SIG-M5 (cell line): ENCODE measurements around the gene IRF3.

Experiments
- DNase-seq: peaks from one replicate; lab custom pipeline; 2025; lab: John Stamatoyannopoulos, UW

The IRF3 gene

DNA sequence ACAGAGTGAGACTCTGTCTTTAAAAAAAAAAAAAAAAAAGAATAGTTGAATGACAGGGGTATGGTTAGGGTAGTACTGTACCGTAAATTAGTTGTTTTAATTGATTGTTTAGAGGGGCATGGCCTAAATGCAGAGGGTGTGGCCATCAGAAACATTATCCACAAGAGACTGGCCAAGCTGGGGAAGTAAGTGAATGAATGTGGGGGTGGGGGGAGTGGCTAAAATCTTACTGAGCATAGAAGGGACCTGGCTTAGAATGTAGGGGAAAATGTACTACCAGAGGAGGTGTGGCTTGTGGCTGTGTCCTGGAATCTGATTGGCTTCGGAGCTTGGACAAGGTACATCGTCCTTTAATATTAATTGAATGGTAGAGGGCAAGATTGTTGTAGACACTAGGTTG, 3.9 kb upstream of the IRF3 start:
- no peak for DNase-seq

DNA sequence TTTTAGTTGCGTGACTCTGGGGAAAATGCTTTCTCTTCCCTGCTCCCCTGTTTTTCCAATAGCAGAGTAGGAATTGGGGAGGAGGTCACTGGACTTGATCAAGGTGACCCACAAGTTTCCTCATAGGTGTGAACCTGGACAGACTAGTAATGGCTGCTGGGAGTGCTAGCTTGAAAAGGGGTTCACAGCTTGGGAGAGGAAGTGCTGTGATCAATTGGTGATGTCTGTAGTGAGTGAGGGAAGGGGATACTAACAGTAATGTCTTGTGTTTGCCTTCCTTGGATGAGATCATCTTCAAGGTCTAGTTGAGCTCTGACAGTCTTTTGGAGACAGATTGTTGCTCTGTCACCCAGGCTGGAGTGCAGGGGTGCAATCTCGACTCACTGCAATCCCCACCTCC, 1.8 kb upstream of the IRF3 start:
- DNase-seq, result no peak

DNA sequence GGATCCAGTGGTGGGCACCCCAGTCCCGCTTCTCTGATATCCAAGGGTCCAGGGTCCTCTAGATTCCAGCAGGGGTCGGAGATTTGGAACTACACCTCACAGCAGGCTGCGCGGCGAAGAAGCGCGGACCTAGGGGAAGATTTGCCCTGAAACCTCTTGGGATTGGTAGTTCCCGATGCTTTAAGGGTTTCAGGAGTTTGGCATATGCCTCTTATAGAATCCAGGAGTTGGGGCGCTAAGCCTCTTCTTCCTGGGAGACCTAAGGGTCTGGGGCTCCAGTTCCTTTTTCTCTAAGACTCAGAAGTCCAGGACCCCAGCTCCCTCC, 425 bp upstream of the IRF3 start:
- DNase-seq, result no peak

DNA sequence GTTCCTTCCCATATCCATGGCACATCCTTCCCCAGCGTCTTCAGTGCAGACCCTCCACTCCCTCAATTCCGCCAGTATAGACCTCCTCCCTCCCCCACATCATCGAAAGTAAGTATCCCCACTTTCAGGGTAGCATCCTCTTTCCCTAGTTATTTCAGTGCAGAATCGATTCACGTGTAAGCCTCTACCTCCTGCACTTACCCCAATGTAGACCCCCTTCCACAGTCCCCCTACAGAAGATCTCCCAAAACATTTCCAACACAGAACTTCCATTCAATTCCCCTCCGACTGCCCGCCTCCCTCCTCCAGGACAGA, 664 bp downstream of the IRF3 start:
- no peak for DNase-seq

DNA sequence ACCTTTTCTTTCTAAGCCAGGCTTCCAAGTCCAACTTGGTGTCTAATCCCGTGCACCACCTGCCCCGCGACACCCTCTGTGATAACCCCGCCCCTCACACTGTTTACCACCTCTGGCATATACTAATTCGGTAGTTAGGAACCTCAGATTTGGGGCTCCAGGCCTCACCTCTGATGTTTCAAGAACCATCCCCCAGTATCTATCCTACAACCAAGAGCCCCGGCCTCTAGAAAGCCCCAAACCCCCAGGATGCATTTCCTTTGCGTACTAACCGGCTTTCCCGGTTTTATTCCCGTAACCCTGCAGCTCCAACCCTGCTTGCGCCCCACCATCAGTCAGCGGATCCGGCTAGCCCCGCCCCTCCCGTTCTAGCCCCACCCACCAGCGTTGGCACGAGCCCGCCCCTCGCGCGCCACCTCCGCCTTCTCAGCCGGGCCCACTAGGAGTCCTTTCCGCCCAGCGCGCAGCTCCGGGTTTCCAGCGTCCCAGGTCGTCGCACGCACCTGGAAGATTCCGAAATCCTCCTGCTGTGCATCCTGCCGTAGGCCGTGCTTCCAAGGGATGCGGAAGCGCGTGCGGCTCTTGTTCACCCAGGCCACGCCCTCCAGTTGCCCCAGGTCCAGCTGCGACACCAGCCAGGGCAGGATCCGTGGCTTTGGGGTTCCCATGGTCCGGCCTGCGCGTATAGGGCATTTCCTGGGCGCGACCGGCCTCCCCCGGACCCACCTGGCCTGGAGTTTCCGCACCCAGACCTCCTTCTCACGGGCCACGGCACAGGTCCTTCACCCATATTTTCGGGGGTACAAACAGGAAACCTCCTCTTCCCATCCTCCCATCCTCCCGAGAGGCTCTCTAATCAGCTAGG, 1.3 kb downstream of the IRF3 start:
- DNase-seq, result no peak

DNA sequence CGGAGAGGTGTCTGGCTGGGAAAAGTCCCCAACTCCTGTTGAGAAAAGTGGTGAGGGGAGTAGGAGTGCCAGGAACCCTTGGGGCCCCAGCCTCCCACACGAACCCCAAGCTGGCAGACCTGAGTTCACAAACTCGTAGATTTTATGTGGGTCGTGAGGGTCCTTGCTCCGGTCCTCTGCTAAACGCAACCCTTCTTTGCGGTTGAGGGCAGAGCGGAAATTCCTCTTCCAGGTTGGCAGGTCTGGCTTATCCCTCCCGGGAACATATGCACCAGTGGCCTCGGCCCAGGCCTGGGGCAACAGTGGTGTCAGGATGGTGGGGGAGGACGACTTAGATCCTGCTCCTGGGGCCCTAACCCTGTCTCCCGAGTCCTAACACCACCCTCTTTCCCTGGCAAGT, 2.4 kb downstream of the IRF3 start:
- DNase-seq, result no peak

DNA sequence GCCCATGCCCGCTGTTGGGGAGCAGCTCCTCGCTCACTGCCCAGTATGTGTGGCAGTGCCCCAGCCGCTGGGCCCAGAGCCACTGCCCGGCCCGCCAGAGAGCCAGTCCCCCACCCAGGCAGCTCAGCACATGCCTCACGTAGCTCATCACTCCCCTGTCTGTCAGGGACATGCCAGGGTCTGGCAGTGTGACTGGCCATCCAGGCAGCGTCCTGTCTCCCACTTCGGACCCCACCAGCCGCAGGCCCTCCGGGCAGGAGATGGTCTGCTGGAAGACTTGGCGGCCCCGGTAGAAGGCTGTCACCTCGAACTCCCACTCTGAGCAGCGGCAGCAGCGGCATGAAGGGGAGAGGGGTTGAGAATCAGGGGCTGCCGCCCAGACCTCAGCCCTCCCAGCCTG, 3.6 kb downstream of the IRF3 start:
- DNase-seq, result no peak

DNA sequence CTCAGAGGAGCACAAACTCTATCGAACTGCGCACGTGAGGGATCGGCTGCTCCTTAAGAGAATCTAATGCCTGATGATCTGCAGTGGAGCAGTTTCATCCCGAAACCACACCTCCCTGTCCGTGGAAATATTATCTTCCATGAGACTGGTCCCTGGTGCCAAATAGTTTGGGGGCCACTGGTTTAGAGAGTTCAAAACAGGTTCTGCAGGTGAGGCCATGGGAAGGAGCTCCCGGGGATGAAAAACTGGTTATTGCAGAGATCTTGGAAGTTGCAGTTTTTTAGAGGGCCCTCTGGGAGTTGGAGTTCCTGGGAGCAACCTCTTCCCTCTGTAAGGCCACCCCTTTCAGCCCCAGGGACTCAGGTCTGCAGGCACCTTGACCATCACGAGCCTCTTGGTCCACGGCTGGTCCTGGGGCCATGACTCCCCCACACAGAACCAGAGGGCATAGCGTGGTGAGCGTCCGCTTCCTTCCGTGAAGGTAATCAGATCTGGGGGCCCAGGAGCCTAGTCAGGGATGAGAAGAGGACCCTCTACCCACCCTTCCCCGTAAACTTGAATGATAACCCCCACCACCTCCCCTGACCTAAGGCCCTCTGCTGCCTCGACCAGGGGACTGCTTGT, 5.2 kb downstream of the IRF3 start:
- no peak for DNase-seq

DNA sequence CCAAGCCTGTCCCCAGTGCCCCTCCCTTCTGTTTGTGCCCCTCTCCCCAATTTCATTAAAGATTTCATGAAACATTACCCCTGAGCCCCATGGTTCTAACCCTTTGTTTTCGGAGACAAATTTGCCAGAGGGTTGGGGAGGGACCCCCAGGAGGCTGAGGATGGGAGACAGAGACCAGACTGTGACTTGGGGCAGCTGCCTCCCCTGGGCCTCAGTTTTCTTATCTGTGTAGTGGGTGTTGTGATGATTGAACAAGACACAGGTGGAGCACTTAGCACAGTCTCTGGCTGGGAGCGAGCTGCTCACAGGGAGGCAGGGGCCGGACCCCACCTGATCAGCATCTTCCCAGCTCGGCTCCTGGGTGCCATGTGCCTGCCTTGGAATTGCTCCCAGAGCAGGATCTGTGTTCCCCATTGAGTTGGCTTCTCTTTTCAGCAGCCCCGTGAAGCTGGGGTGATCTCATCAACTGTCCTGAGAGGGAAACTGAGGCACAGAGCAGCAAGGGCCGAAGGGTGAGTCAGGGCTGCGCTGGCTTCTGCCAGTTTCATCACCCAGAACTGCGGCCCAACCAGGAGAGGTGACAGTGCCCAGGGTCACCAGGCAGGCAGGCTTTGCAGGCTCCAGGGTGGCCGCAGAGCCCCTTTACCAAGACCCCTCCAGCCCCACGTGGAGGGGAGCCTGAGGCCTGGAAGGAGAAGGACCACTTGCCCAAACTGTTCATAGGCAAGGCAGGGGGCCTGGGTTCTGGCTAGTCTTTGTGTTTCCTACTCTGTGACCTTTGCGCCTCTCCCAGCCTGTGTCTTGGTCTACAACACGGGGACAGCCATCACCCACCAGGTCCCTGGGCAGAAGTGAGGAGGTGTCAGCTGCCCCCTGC, 6.9 kb downstream of the IRF3 start:
- DNase-seq, result no peak

DNA sequence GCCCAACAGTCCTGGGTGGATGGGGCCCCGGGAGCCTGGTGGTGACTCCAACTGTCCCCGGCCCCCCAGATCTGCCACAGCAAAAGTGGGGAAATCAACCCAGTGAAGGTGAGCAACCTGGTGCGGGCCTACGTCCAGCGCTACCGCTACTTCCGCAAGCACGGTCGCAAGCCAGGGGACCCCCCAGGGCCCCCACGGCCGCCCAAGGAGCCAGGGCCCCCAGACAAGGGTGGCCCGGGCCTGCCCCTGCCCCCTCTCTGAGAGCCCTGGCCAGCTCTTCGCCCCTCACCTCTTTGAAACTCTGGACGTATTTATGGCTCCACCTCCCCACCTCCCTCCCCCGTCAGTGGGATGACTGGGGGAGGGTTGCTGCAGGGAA, 7.5 kb downstream of the IRF3 start:
- no peak for DNase-seq

DNA sequence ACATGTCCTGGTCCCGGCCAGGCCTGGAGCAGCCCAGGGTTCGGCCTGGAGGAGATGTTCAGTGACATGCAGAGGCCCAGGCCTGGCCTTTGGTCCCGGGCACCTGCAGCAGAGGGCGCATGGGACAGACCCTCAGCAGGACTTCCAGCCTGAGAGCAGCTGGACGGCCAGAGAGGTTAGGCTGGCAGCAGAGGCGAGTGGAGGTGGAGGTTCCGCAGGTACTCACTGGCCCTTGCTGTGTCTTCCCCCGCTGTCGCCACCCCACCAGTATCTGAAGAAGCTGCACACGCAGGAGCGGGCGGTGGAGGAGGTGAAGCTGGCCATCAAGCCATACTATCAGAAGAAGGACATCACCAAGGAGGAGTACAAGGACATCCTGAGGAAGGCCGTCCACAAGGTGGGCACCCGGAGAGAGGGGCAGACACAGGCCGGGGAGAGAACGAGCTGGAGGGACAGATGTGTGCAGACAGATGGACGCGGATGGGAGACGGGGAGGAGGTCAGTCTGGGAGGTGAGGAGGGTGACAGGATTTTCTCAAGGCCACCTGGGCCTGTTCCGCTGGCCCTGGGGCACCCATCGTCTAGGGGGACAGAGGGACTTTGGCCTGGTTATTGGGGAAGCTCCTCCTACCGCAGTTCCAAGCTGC, 8.0 kb downstream of the IRF3 start:
- DNase-seq, result no peak

DNA sequence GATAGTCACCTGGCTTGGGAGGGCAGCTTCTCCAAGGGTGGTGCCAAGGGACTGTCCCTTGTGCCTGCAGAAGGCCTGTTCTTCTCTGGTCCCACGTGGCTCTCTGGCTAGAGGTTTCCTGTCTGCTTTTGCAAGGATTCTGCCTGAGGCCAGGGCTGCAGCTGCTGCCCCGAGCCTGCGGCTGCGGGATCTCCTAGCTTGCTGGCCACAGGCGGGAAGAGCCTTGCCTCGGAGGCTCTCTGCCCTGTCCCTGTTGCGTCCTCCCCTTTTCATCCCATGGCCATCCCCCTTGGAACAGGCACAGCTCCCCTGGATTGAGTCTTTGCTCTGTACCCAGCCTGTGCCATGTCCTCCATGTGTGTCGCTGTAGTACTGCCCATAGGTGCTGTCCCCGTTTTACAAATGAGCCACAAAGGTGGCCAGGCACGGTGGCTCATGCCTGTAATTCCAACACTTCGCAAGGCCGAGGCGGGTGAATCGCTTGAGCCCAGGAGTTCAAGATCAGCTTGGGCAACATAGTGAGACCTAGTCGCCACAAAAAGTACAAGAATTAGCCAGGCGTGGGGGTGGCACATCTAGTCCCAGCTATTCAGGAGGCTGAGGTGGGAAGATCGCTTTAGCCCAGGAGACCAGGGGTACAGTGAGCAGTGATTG, 9.1 kb downstream of the IRF3 start:
- DNase-seq, result no peak

DNA sequence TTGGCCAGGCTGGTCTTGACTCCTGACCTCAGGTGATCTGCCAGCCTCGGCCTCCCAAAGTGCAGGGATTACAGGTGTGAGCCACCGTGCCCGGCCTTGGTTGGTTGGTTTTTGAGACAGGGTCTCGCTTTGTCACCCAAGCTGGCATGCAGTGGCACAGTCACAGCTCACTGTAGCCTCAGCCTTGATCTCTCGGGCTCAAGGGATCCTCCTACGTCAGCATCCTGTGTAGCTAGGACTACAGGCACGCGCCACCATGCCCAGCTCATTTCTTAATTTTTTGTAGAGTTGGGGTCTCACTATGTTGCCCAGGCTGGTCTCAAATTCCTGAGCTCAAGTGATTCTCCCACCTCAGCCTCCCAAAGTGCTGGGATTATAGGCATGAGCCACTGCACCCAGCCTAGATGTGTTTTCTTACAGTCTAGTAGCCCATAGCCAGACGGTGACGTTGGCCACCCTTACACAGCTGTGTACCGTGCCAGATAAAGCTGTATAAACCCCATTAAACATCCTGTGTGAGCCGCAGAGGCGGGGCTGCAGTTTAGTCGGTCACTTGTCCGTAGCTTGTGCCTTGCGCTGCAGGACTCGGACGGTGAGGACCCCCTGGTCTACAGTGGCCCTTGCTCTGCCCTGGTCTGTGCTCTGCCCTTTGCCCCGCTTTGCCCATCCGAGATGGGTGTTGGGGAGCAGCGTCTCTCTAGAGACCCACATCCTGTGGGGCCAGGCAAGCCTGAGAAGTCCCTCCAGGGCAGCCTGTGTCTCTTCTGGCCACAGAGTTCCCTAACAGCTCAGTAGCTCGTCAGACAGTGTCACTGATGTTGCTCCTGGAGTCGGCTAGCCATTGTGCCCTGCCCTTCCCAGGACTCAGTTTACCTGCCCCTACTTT, 9.8 kb downstream of the IRF3 start:
- DNase-seq, result no peak

DNA sequence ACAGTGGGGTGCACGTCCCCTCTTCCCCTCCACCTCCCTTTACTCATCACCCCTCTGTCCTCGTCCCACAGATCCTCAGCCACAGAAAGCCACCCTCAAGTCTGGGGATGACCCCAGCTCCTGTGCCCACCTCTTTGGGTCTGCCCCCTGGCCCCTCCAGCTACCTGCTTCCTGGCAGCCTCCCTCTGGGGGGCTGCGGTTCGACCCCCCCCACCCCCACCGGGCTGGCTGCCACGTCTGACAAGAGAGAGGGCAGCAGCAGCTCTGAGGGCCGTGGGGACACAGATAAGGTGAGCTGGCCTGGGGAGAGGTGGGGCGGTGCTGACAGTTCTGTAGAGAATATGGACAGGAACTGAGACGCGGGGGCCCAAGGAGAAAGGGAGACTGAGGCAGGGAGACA, 11.1 kb downstream of the IRF3 start:
- no peak for DNase-seq

DNA sequence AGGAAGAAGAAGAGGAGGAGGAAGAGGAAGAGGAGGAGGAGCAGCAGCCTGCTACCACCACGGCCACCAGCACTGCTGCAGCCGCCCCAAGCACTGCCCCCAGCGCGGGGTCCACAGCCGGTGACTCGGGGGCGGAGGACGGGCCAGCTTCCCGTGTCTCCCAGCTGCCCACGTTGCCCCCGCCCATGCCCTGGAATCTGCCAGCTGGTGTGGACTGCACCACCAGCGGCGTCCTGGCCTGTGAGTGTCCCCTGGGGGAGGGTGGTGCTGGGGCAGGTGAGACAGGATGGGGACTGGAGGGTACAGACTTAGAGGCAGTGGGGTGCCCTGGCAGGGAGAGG, 12.2 kb downstream of the IRF3 start:
- DNase-seq, result no peak

DNA sequence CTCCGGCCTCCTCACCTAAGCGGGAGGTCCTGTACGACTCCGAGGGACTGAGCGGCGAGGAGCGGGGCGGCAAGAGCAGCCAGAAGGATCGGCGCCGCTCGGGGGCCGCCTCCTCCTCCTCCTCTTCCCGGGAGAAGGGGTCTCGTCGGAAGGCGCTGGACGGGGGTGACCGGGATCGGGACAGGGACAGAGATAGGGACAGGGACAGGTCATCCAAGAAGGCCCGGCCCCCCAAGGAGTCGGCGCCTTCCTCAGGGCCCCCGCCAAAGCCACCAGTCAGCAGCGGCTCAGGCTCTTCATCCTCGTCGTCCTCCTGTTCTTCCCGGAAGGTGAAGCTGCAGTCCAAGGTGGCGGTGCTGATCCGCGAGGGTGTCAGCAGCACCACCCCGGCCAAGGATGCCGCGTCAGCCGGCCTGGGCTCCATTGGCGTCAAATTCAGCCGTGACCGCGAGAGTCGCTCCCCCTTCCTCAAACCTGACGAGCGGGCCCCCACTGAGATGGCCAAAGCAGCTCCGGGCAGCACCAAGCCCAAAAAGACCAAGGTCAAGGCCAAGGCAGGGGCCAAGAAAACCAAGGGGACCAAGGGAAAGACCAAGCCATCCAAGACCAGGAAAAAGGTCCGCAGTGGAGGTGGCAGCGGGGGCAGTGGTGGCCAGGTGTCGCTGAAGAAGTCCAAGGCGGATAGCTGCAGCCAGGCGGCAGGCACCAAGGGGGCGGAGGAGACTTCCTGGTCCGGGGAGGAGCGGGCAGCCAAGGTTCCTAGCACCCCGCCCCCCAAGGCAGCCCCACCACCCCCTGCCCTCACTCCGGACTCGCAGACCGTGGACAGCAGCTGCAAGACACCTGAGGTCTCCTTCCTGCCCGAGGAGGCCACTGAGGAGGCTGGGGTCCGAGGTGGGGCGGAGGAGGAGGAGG, 12.8 kb downstream of the IRF3 start:
- DNase-seq, result no peak

DNA sequence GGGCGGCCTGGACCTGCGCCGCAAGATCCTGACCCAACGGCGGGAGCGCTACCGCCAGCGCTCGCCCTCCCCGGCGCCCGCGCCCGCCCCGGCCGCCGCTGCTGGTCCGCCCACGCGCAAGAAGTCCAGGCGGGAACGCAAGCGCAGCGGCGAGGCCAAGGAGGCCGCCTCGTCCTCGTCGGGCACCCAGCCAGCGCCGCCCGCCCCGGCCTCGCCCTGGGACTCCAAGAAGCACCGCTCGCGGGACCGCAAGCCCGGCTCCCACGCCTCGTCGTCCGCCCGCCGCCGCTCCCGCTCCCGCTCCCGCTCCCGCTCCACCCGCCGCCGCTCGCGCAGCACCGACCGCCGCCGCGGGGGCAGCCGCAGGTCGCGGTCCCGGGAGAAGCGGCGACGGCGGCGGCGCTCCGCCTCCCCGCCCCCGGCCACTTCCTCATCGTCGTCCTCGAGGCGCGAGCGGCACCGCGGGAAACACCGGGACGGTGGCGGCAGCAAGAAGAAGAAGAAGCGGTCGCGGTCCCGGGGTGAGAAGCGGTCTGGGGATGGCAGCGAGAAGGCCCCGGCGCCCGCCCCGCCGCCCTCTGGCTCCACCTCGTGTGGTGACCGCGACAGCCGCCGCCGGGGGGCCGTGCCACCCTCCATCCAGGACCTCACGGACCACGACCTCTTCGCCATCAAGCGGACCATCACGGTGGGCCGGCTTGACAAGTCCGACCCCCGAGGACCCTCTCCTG, 13.7 kb downstream of the IRF3 start:
- DNase-seq, result no peak

DNA sequence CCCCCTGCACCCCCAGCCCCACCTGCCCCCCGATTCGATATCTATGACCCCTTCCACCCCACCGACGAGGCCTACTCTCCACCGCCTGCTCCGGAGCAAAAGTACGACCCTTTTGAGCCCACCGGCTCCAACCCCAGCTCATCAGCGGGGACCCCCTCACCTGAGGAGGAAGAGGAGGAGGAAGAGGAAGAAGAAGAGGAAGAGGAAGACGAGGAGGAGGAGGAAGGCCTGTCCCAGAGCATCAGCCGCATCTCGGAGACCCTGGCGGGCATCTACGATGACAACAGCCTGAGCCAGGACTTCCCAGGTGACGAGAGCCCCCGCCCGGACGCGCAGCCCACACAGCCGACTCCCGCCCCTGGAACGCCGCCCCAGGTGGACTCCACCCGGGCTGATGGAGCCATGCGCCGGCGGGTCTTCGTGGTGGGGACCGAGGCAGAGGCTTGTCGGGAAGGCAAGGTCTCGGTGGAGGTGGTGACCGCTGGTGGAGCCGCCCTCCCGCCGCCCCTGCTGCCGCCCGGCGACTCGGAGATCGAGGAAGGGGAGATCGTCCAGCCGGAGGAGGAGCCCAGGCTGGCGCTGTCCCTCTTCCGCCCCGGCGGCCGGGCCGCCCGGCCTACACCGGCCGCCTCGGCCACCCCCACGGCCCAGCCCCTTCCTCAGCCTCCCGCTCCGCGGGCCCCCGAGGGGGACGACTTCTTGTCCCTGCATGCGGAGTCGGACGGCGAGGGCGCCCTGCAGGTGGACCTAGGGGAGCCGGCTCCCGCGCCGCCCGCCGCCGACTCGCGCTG, 14.4 kb downstream of the IRF3 start:
- no peak for DNase-seq

DNA sequence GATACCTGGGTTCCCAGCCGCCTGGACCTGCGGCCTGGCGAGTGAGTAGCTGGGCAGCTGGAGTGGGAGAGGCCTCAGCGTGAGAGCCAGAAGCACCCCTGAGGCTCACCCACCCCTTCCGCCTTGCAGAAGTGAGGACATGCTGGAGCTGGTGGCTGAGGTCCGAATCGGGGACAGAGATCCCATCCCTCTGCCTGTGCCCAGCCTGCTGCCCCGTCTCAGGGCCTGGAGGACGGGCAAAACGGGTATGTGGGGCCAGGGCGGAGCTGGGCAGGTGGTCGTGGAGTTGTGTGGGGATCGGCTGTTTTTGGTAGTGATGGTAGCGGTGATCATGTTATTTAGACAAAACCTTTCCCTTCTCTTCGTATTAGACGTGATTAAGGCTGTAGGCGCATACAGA, 19.1 kb downstream of the IRF3 start:
- DNase-seq, result no peak
